Astrocyte (in vitro differentiated cells and primary cell): ENCODE results near the gene MYH11.

Experiments used
- CTCF ChIP-seq: IDR thresholded peaks from 2 replicates; pipeline ENCODE4 v1.5.1; 2011; ENCODE audit warnings: low read depth, mild to moderate bottlenecking, inconsistent platforms, low read length, moderate library complexity; ENCODE audit not compliant: insufficient read depth
- EZH2 ChIP-seq: IDR thresholded peaks from 2 replicates; pipeline ENCODE4 v1.6.1; 2012; ENCODE audit warnings: mild to moderate bottlenecking, low read length, inconsistent platforms; ENCODE audit not compliant: insufficient read depth

DNA sequence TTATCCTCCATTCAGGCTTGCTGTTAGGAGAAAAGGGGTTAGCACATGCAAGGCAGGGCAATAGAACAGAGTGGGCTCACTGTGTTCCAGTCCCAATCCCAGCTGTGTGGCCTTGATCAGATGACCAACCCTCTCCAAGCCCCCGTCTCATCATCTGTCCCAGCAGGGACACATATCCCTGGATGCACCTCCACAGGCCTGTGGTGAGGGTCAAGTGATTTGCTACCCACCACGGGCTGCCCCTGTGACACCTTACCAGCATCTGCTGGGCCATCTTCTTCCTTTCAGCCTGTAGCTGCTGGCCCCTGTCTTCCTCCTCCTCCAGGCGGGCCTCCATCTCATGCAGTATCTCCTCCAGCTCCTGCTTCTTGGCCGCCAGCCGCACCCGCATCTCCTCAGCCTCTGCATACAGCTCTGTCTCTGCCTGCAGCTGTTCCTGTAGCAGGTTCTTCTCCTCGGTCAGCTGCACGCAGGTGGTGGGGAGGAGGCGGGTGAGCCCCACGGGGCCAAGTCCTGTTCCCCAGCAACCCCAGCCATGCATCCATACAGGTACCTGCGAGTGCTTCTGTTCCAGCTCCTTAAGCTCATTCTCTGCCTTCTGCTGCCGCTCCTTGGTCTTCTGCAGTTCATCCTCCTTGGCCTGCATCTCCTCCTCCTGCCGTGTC, 115.5 kb downstream of the MYH11 start:
- TF ChIP-seq CTCF, result no peak
- TF ChIP-seq EZH2, result no peak
